ENCODE measurements around the gene MTFP1. TPM values are rescaled to one million over a fixed set of nuclear protein-coding genes. Genes with fewer than 3 reads are reported as not detected.

MTFP1 gene
- total and polyA plus RNA-seq, 4 donors, result 6.8 to 20.2 (median 8.8) TPM

DNA sequence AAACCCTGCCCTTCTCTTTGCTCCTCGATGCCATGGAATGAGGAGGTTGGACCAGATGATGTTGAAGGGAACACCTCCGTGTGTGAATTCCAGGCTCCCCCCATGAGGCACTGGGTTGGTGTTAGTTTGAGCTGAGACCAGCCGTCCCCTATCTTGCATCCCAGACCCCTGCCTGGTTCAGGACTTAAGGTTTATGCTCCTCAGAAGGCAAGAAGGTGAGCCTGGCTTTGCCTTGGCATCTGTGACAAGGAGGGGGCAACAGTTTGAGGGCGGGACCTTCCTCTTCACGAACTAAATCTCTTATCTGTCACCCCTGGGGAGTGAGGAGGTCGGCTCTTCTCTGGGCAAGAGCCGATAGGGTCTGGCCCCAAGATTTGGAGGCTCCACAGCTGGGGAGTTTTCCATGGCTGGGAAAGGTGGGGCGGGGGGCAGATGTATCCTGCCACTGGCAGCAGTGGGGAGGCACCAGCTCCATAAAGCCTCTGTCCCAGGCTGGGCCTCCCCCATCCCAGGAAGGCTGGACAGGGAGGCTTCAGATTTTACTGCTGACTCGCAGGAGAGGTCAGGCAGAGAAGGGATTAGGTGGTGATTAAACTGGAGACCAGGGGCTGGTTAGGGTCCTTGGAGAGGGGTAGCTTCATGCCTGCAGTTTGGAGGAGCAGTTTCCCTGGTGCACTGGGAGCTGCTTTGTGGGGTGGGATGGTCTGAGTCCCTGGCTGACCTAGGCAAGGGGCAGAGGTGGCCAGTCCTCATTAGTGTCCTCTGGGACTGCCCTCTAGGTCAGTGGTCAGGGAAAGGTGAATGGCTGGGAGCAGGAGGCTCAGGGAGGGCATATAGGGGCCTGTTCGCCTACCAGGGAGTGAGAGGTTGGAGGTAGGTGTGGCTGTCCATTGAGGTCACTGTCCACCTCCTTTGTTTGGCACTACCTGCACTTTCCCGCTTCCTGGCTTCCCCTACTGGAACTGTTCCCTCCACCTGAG, 27.6 kb upstream of the MTFP1 start:
- peaks cover 0 to 5% (median 0%) of the 10 kb centered on the region in 4 donors for H3K36me3 ChIP-seq (ENCODE audit: control insufficient read depth in 4 of 4, insufficient read depth in 3 of 4, low read depth in 1 of 4, low read length in 3 of 4)
- no peaks in the 10 kb centered on the region for H3K27me3 ChIP-seq (ENCODE audit: control insufficient read depth in 4 of 4, insufficient read depth in 4 of 4, low read length in 3 of 4)
- H3K9me3 ChIP-seq (ENCODE audit: control insufficient read depth in 4 of 4, low read length in 3 of 4), result no peaks in the 10 kb centered on the region
- H3K4me3 ChIP-seq (ENCODE audit: low read depth in 1 of 3, low read length in 3 of 3), result peak overlapping the region; percentile 83 to 88 (median 87)
- H3K27ac ChIP-seq (ENCODE audit: low read depth in 1 of 2, low read length in 2 of 2), result peak overlapping the region; percentile 78 to 85
- DNase-seq (ENCODE audit: low spot score), result peak; percentile 67
- TF ChIP-seq, protein P1, sequence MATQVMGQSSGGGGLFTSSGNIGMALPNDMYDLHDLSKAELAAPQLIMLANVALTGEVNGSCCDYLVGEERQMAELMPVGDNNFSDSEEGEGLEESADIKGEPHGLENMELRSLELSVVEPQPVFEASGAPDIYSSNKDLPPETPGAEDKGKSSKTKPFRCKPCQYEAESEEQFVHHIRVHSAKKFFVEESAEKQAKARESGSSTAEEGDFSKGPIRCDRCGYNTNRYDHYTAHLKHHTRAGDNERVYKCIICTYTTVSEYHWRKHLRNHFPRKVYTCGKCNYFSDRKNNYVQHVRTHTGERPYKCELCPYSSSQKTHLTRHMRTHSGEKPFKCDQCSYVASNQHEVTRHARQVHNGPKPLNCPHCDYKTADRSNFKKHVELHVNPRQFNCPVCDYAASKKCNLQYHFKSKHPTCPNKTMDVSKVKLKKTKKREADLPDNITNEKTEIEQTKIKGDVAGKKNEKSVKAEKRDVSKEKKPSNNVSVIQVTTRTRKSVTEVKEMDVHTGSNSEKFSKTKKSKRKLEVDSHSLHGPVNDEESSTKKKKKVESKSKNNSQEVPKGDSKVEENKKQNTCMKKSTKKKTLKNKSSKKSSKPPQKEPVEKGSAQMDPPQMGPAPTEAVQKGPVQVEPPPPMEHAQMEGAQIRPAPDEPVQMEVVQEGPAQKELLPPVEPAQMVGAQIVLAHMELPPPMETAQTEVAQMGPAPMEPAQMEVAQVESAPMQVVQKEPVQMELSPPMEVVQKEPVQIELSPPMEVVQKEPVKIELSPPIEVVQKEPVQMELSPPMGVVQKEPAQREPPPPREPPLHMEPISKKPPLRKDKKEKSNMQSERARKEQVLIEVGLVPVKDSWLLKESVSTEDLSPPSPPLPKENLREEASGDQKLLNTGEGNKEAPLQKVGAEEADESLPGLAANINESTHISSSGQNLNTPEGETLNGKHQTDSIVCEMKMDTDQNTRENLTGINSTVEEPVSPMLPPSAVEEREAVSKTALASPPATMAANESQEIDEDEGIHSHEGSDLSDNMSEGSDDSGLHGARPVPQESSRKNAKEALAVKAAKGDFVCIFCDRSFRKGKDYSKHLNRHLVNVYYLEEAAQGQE (IDR thresholded peaks at IDR 0.05), result peak; percentile 78
- TF ChIP-seq RXRA (IDR thresholded peaks at IDR 0.05), result peak; percentile 100
- TF ChIP-seq EGR1 (IDR thresholded peaks at IDR 0.05; ENCODE audit: low read depth in 2 of 2), result peak in 1 of 2 donors; percentile 41
- peak; percentile 97 for TF ChIP-seq HNF4G (IDR thresholded peaks at IDR 0.05)
- TF ChIP-seq, protein P2, sequence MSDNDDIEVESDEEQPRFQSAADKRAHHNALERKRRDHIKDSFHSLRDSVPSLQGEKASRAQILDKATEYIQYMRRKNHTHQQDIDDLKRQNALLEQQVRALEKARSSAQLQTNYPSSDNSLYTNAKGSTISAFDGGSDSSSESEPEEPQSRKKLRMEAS (IDR thresholded peaks at IDR 0.05), result peak; percentile 67
- no peak for TF ChIP-seq FOXA2 (IDR thresholded peaks at IDR 0.05)
- peak; percentile 46 for TF ChIP-seq FOXA1 (IDR thresholded peaks at IDR 0.05)
- peak; percentile 27 to 60 for TF ChIP-seq RAD21 (IDR thresholded peaks at IDR 0.05)
- TF ChIP-seq NR2F2 (IDR thresholded peaks at IDR 0.05), result peak; percentile 98
- TF ChIP-seq, protein P3, sequence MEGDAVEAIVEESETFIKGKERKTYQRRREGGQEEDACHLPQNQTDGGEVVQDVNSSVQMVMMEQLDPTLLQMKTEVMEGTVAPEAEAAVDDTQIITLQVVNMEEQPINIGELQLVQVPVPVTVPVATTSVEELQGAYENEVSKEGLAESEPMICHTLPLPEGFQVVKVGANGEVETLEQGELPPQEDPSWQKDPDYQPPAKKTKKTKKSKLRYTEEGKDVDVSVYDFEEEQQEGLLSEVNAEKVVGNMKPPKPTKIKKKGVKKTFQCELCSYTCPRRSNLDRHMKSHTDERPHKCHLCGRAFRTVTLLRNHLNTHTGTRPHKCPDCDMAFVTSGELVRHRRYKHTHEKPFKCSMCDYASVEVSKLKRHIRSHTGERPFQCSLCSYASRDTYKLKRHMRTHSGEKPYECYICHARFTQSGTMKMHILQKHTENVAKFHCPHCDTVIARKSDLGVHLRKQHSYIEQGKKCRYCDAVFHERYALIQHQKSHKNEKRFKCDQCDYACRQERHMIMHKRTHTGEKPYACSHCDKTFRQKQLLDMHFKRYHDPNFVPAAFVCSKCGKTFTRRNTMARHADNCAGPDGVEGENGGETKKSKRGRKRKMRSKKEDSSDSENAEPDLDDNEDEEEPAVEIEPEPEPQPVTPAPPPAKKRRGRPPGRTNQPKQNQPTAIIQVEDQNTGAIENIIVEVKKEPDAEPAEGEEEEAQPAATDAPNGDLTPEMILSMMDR (IDR thresholded peaks at IDR 0.05; ENCODE audit: low read depth, low read length, missing input control), result no peak
- peak; percentile 93 for TF ChIP-seq SP1 (IDR thresholded peaks at IDR 0.05)
- TF ChIP-seq JUND (IDR thresholded peaks at IDR 0.05), result peak in 1 of 2 donors; percentile 83
- TF ChIP-seq YY1 (IDR thresholded peaks at IDR 0.05), result peak; percentile 83
- peak; percentile 99 for TF ChIP-seq HNF4A (conservative IDR thresholded peaks at IDR 0.05)
- TF ChIP-seq, protein P4, sequence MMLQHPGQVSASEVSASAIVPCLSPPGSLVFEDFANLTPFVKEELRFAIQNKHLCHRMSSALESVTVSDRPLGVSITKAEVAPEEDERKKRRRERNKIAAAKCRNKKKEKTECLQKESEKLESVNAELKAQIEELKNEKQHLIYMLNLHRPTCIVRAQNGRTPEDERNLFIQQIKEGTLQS (IDR thresholded peaks at IDR 0.05), result peak; percentile 63
- TF ChIP-seq, protein P5, sequence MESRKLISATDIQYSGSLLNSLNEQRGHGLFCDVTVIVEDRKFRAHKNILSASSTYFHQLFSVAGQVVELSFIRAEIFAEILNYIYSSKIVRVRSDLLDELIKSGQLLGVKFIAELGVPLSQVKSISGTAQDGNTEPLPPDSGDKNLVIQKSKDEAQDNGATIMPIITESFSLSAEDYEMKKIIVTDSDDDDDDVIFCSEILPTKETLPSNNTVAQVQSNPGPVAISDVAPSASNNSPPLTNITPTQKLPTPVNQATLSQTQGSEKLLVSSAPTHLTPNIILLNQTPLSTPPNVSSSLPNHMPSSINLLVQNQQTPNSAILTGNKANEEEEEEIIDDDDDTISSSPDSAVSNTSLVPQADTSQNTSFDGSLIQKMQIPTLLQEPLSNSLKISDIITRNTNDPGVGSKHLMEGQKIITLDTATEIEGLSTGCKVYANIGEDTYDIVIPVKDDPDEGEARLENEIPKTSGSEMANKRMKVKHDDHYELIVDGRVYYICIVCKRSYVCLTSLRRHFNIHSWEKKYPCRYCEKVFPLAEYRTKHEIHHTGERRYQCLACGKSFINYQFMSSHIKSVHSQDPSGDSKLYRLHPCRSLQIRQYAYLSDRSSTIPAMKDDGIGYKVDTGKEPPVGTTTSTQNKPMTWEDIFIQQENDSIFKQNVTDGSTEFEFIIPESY (IDR thresholded peaks at IDR 0.05), result peak; percentile 71
- TF ChIP-seq GABPA (IDR thresholded peaks at IDR 0.05 in 1 of 2, conservative IDR thresholded peaks at IDR 0.05 in 1 of 2), result no peak
- peak; percentile 49 for TF ChIP-seq TAF1 (conservative IDR thresholded peaks at IDR 0.05)
- H3K4me1 ChIP-seq (ENCODE audit: control insufficient read depth in 4 of 4, insufficient read depth in 4 of 4, low read length in 3 of 4), result peaks cover 3 to 71% (median 60%) of the 10 kb centered on the region in 4 donors
- H3K9ac ChIP-seq (ENCODE audit: low read depth in 1 of 2, low read length in 2 of 2), result peak overlapping the region; percentile 68 to 77
- 13% methylated on average over 11 of the region's 11 CpGs for WGBS

All from liver (tissue), 9 donors.